ENCODE results near the gene SLC25A41. TPM values are rescaled to one million over a fixed set of nuclear protein-coding genes. Genes with fewer than 3 reads are reported as not detected.

The SLC25A41 gene
- polyA plus RNA-seq (2012; ENCODE audit: low read depth, missing spikeins) = 0.36 TPM

GRCh38 chr19:6433663-6434062 is at the start of gene SLC25A41:
Gene SLC25A41 (minus strand): TSS chr19:6433763. CDS start chr19:6433693, 70 bp downstream.
- TF ChIP-seq POLR2A (IDR thresholded peaks at IDR 0.05; ENCODE audit: low read depth, low read length) (no peak), SPI1 (IDR thresholded peaks at IDR 0.05; ENCODE audit: low read depth, low read length) (no peak), PAX5 (IDR thresholded peaks at IDR 0.05; ENCODE audit: insufficient read depth, low read length, severe bottlenecking) (no peak), TAF1 (IDR thresholded peaks at IDR 0.05; ENCODE audit: low read depth, low read length) (no peak), POU2F2 (IDR thresholded peaks at IDR 0.05; ENCODE audit: low read depth, low read length) (no peak), POLR2AphosphoS5 (IDR thresholded peaks at IDR 0.05; ENCODE audit: low read depth, low read length) (no peak)
- FAIRE-seq (no peak), DNase-seq (ENCODE audit: insufficient read length, low spot score) (no peak)

GRCh38 chr19:6483235-6483634 is 49.7 kb upstream of the SLC25A41 start:
- FAIRE-seq = no peak
- DNase-seq (ENCODE audit: insufficient read length, low spot score) = no peak
- no peak for TF ChIP-seq POLR2AphosphoS5 (IDR thresholded peaks at IDR 0.05; ENCODE audit: low read depth, low read length)
- no peak for TF ChIP-seq SPI1 (IDR thresholded peaks at IDR 0.05; ENCODE audit: low read depth, low read length)
- no peak for TF ChIP-seq POU2F2 (IDR thresholded peaks at IDR 0.05; ENCODE audit: low read depth, low read length)
- no peak for TF ChIP-seq TAF1 (IDR thresholded peaks at IDR 0.05; ENCODE audit: low read depth, low read length)
- no peak for TF ChIP-seq PAX5 (IDR thresholded peaks at IDR 0.05; ENCODE audit: insufficient read depth, low read length, severe bottlenecking)

- TF ChIP-seq POU2F2 (IDR thresholded peaks at IDR 0.05; ENCODE audit: low read depth, low read length) (no peak), POLR2A (IDR thresholded peaks at IDR 0.05; ENCODE audit: low read depth, low read length) (no peak), POLR2AphosphoS5 (IDR thresholded peaks at IDR 0.05; ENCODE audit: low read depth, low read length) (no peak), TAF1 (IDR thresholded peaks at IDR 0.05; ENCODE audit: low read depth, low read length) (no peak), SPI1 (IDR thresholded peaks at IDR 0.05; ENCODE audit: low read depth, low read length) (no peak), PAX5 (IDR thresholded peaks at IDR 0.05; ENCODE audit: insufficient read depth, low read length, severe bottlenecking) (no peak)
- FAIRE-seq (no peak), DNase-seq (ENCODE audit: insufficient read length, low spot score) (no peak)
Observed at GRCh38 chr19:6482343-6482686, 48.8 kb upstream of the SLC25A41 start.

- DNase-seq (ENCODE audit: insufficient read length, low spot score) = no peak
- peak; percentile 76 for TF ChIP-seq SPI1 (IDR thresholded peaks at IDR 0.05; ENCODE audit: low read depth, low read length)
- TF ChIP-seq POLR2A (IDR thresholded peaks at IDR 0.05; ENCODE audit: low read depth, low read length) = peak; percentile 72; the same call in 1 of the 2 replicates
- TF ChIP-seq PAX5 (IDR thresholded peaks at IDR 0.05; ENCODE audit: insufficient read depth, low read length, severe bottlenecking) = no peak
- peak; percentile 61 for TF ChIP-seq TAF1 (IDR thresholded peaks at IDR 0.05; ENCODE audit: low read depth, low read length)
- peak; percentile 41; the same call in 1 of the 2 replicates for TF ChIP-seq POLR2AphosphoS5 (IDR thresholded peaks at IDR 0.05; ENCODE audit: low read depth, low read length)
- peak; percentile 61; the same call in 1 of the 2 replicates for TF ChIP-seq POU2F2 (IDR thresholded peaks at IDR 0.05; ENCODE audit: low read depth, low read length)
- FAIRE-seq = peak; percentile 95
Observed at GRCh38 chr19:6481541-6482342, 48.2 kb upstream of the SLC25A41 start, which contains the start of gene DENND1C. Gene DENND1C (minus strand): TSS chr19:6481787. CDS start chr19:6481695, 92 bp downstream.

- DNase-seq (ENCODE audit: insufficient read length, low spot score) = no peak
- no peak for FAIRE-seq
- TF ChIP-seq TAF1 (IDR thresholded peaks at IDR 0.05; ENCODE audit: low read depth, low read length) (no peak), POLR2A (IDR thresholded peaks at IDR 0.05; ENCODE audit: low read depth, low read length) (no peak), POLR2AphosphoS5 (IDR thresholded peaks at IDR 0.05; ENCODE audit: low read depth, low read length) (no peak), PAX5 (IDR thresholded peaks at IDR 0.05; ENCODE audit: insufficient read depth, low read length, severe bottlenecking) (no peak), SPI1 (IDR thresholded peaks at IDR 0.05; ENCODE audit: low read depth, low read length) (no peak), POU2F2 (IDR thresholded peaks at IDR 0.05; ENCODE audit: low read depth, low read length) (no peak)
Observed at GRCh38 chr19:6480848-6481415, 47.4 kb upstream of the SLC25A41 start.

- FAIRE-seq = peak; percentile 80
Observed at GRCh38 chr19:6479836-6480398, 46.4 kb upstream of the SLC25A41 start.

GRCh38 chr19:6478815-6479214 is 45.3 kb upstream of the SLC25A41 start:
- FAIRE-seq = no peak
- TF ChIP-seq TAF1 (IDR thresholded peaks at IDR 0.05; ENCODE audit: low read depth, low read length) (no peak), POLR2A (IDR thresholded peaks at IDR 0.05; ENCODE audit: low read depth, low read length) (no peak), SPI1 (IDR thresholded peaks at IDR 0.05; ENCODE audit: low read depth, low read length) (no peak), PAX5 (IDR thresholded peaks at IDR 0.05; ENCODE audit: insufficient read depth, low read length, severe bottlenecking) (no peak), POU2F2 (IDR thresholded peaks at IDR 0.05; ENCODE audit: low read depth, low read length) (no peak), POLR2AphosphoS5 (IDR thresholded peaks at IDR 0.05; ENCODE audit: low read depth, low read length) (no peak)
- DNase-seq (ENCODE audit: insufficient read length, low spot score) = no peak

More at GRCh38 chr19:6479836-6480398, 46.4 kb upstream of the SLC25A41 start:
- DNase-seq (ENCODE audit: insufficient read length, low spot score) = no peak
- TF ChIP-seq POLR2AphosphoS5 (IDR thresholded peaks at IDR 0.05; ENCODE audit: low read depth, low read length) (no peak), PAX5 (IDR thresholded peaks at IDR 0.05; ENCODE audit: insufficient read depth, low read length, severe bottlenecking) (no peak), TAF1 (IDR thresholded peaks at IDR 0.05; ENCODE audit: low read depth, low read length) (no peak), SPI1 (IDR thresholded peaks at IDR 0.05; ENCODE audit: low read depth, low read length) (no peak), POU2F2 (IDR thresholded peaks at IDR 0.05; ENCODE audit: low read depth, low read length) (no peak), POLR2A (IDR thresholded peaks at IDR 0.05; ENCODE audit: low read depth, low read length) (no peak)

GRCh38 chr19:6476896-6477431 is 43.4 kb upstream of the SLC25A41 start:
- FAIRE-seq = no peak
- no peak for TF ChIP-seq SPI1 (IDR thresholded peaks at IDR 0.05; ENCODE audit: low read depth, low read length)
- TF ChIP-seq TAF1 (IDR thresholded peaks at IDR 0.05; ENCODE audit: low read depth, low read length) = no peak
- TF ChIP-seq POU2F2 (IDR thresholded peaks at IDR 0.05; ENCODE audit: low read depth, low read length) = no peak
- TF ChIP-seq POLR2A (IDR thresholded peaks at IDR 0.05; ENCODE audit: low read depth, low read length) = no peak
- no peak for TF ChIP-seq POLR2AphosphoS5 (IDR thresholded peaks at IDR 0.05; ENCODE audit: low read depth, low read length)
- TF ChIP-seq PAX5 (IDR thresholded peaks at IDR 0.05; ENCODE audit: insufficient read depth, low read length, severe bottlenecking) = no peak

More at GRCh38 chr19:6476896-6477431, 43.4 kb upstream of the SLC25A41 start:
- no peak for DNase-seq (ENCODE audit: insufficient read length, low spot score)
